Type B pancreatic cell (in vitro differentiated cells): ENCODE measurements around the gene IKBKE. TPM values are rescaled to one million over a fixed set of nuclear protein-coding genes. Genes with fewer than 3 reads are reported as not detected.

Experiments used
- DNase-seq: peaks from one replicate; pipeline ENCODE4 v3.0.0; 2021; ENCODE audit warnings: mixed read lengths; ENCODE audit not compliant: unreplicated experiment; ENCODE audit errors: extremely low spot score
- H3K27ac Mint-ChIP-seq: 2 replicates; pipeline ENCODE4 v1.8.0; 2021; ENCODE audit warnings: mild to moderate bottlenecking, mixed read lengths
- H3K27me3 Mint-ChIP-seq: 2 replicates; pipeline ENCODE4 v1.8.0; 2021; ENCODE audit warnings: mixed read lengths
- H3K36me3 Mint-ChIP-seq: 2 replicates; pipeline ENCODE4 v1.8.0; 2021; ENCODE audit warnings: mixed read lengths
- H3K4me1 Mint-ChIP-seq: one replicate; pipeline ENCODE4 v1.8.0; 2021; ENCODE audit warnings: mixed read lengths; ENCODE audit not compliant: unreplicated experiment
- H3K4me3 Mint-ChIP-seq: 2 replicates; pipeline ENCODE4 v1.8.0; 2021; ENCODE audit warnings: mild to moderate bottlenecking, mixed read lengths
- H3K9me3 Mint-ChIP-seq: 2 replicates; pipeline ENCODE4 v1.8.0; 2021; ENCODE audit warnings: mixed read lengths
- CTCF ChIP-seq: fragments of 200-600 bp; sonication (generic); conservative IDR thresholded peaks from 2 replicates; pipeline ENCODE4 v1.5.0; 2021; ENCODE audit warnings: antibody characterized with exemption, mild to moderate bottlenecking
- total RNA-seq: library from RNA; stranded (reverse); gene quantifications from 2 replicates; pipeline ENCODE4 v1.2.1, GENCODE V29; 2021; ENCODE audit warnings: low replicate concordance

IKBKE gene
- total RNA-seq, 1 donor from 2014 or later, result 10.7 TPM

GRCh38 chr1:206476058-206476457 is 5.8 kb downstream of the IKBKE start:
- Mint-ChIP-seq H3K9me3 (no peaks in the 10 kb centered on the region), H3K4me1 (peaks cover 20% of the 10 kb centered on the region), H3K27ac (no peak overlapping the region), H3K36me3 (peaks cover 9% of the 10 kb centered on the region), H3K4me3 (no peak overlapping the region), H3K27me3 (peaks cover 3% of the 10 kb centered on the region)
- no peak for TF ChIP-seq CTCF
- DNase-seq, result no peak

DNA sequence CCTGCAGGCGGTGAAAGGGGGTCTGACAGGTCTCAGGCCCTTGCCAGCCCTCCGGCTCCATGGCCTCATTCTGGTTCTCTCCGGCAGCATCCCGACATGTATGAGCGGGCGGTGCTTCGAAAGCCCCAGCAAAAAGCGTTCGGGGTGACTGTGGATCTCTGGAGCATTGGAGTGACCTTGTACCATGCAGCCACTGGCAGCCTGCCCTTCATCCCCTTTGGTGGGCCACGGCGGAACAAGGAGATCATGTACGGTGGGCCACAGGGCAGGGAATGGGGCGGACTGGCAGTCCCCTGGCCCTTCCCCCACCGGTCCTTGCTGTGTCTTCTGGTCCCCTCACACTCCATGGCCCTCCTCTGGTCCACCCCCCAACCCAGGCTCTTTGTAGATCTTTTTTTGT is 6.3 kb downstream of the IKBKE start:
- Mint-ChIP-seq H3K9me3 (no peaks in the 10 kb centered on the region), H3K4me1 (peaks cover 15% of the 10 kb centered on the region), H3K27me3 (peaks cover 3% of the 10 kb centered on the region), H3K4me3 (no peak overlapping the region), H3K36me3 (peaks cover 9% of the 10 kb centered on the region), H3K27ac (no peak overlapping the region)
- DNase-seq, result no peak
- no peak for TF ChIP-seq CTCF

GRCh38 chr1:206477110-206477509 is 6.8 kb downstream of the IKBKE start:
- no peak overlapping the region for H3K27ac Mint-ChIP-seq
- H3K36me3 Mint-ChIP-seq, result peaks cover 9% of the 10 kb centered on the region

GRCh38 chr1:206477581-206478380 is 7.5 kb downstream of the IKBKE start:
- no peaks in the 10 kb centered on the region for H3K9me3 Mint-ChIP-seq
- no peak overlapping the region for H3K4me3 Mint-ChIP-seq
- peaks cover 6% of the 10 kb centered on the region for H3K4me1 Mint-ChIP-seq
- no peak overlapping the region for H3K27ac Mint-ChIP-seq
- DNase-seq, result no peak
- TF ChIP-seq CTCF, result no peak
- H3K36me3 Mint-ChIP-seq, result peaks cover 9% of the 10 kb centered on the region
- H3K27me3 Mint-ChIP-seq, result peaks cover 3% of the 10 kb centered on the region

More at GRCh38 chr1:206477110-206477509, 6.8 kb downstream of the IKBKE start:
- H3K9me3 Mint-ChIP-seq, result no peaks in the 10 kb centered on the region
- H3K4me3 Mint-ChIP-seq, result no peak overlapping the region
- no peak for TF ChIP-seq CTCF
- no peak for DNase-seq
- H3K4me1 Mint-ChIP-seq, result peaks cover 12% of the 10 kb centered on the region
- peaks cover 3% of the 10 kb centered on the region for H3K27me3 Mint-ChIP-seq

GRCh38 chr1:206478746-206479145 is 8.5 kb downstream of the IKBKE start:
- Mint-ChIP-seq H3K4me1 (peaks cover 5% of the 10 kb centered on the region), H3K9me3 (no peaks in the 10 kb centered on the region), H3K36me3 (peaks cover 13% of the 10 kb centered on the region), H3K4me3 (no peak overlapping the region), H3K27ac (no peak overlapping the region), H3K27me3 (peaks cover 3% of the 10 kb centered on the region)
- no peak for TF ChIP-seq CTCF
- no peak for DNase-seq
